ENCODE results near the gene REG4.

- no peak for TF ChIP-seq SPI1 (IDR thresholded peaks at IDR 0.05; ENCODE audit: borderline replicate concordance, low read depth)
- no peak for TF ChIP-seq CTCF (IDR thresholded peaks at IDR 0.05; ENCODE audit: insufficient read depth, low read length)
- no peak for TF ChIP-seq GABPA (IDR thresholded peaks at IDR 0.05; ENCODE audit: low read depth)
- no peak for TF ChIP-seq REST (IDR thresholded peaks at IDR 0.05; ENCODE audit: insufficient replicate concordance, low read depth)
Measured at GRCh38 chr1:119828266-119828665, 17.0 kb upstream of the REG4 start.

Data from HL-60 (cell line).